Measurements from ENCODE around the gene LRRC4C.

GRCh38 chr11:41247621-41248020 is 211.8 kb downstream of the LRRC4C start:
- no peak for TF ChIP-seq CTCF (IDR thresholded peaks at IDR 0.05)
- TF ChIP-seq POLR2AphosphoS5 (IDR thresholded peaks at IDR 0.05; ENCODE audit: low read depth, low read length), result no peak
- no peak for TF ChIP-seq REST (IDR thresholded peaks at IDR 0.05; ENCODE audit: insufficient read depth in 1 of 2, low read depth in 2 of 2, low read length in 1 of 2)

All from Panc1 (cell line).